Measurements from ENCODE around the gene GALNT4.

The GALNT4 gene

DNA sequence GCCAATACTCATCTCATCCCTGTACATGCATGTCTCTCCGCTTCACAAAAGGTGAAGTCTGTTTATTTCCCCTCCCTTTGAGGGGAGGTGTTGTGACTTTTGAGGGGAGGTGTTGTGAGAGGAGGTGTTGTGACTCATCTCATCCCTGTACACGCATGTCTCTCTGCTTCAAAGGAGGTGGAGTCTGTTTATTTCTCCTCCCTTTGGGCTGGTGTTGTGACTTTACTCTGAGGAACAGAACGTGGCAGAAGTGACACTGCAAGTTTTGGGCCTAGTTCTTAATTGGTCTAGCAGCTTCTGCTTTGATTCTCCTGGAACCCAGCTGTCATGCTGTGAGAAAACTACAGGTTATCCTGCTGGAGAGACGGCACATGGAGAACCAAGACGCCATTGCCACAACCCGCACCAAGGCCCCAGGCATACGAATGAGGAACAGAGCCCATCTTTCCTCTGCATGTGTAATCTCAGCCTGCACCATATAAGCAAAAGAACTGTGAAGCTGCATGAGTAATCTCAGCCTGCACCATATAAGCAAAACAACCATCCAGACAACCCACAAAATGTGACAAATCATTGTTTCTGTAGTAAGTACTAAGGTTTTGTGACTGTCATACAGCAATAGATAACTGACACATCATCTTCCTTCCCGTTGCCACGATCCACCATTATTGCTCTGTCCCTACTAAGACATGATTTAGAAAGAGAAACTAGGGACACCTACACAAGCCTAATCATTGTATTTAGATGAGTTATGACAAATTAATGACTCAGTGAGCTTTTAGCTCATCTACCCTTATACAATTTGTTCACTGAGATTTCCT is 30.0 kb downstream of the GALNT4 start:
- Histone ChIP-seq H3K36me3 (ENCODE audit: control insufficient read depth, low read length) (no peaks in the 10 kb centered on the region; the same call in none of the 2 replicates), H3K9me3 (ENCODE audit: control insufficient read depth, insufficient read depth, low read length) (no peaks in the 10 kb centered on the region), H3K79me2 (ENCODE audit: control insufficient read depth, low read length) (no peaks in the 10 kb centered on the region), H3K27ac (ENCODE audit: low read depth, low read length) (no peak overlapping the region), H3F3A (ENCODE audit: control insufficient read depth, insufficient read depth) (no peaks in the 10 kb centered on the region), H3K4me1 (ENCODE audit: control insufficient read depth, low read length) (no peaks in the 10 kb centered on the region), H3K4me3 (ENCODE audit: low read length) (no peak overlapping the region), H3K27me3 (ENCODE audit: control insufficient read depth, low read length) (no peaks in the 10 kb centered on the region), H3K9me2 (replicated peaks; ENCODE audit: control insufficient read depth, low read length) (no peaks in the 10 kb centered on the region), H3K4me2 (ENCODE audit: low read length) (no peak overlapping the region), H4K20me1 (ENCODE audit: control insufficient read depth, insufficient read depth, low read depth, low read length) (no peaks in the 10 kb centered on the region)
- TF ChIP-seq CTCF (IDR thresholded peaks at IDR 0.05; ENCODE audit: low read depth, low read length, poor library complexity, severe bottlenecking) (no peak), EZH2phosphoT487 (IDR thresholded peaks at IDR 0.05; ENCODE audit: borderline replicate concordance, low read length) (no peak)

GRCh38 chr12:89493670-89494302 is 30.8 kb downstream of the GALNT4 start:
- Histone ChIP-seq H3K9me2 (replicated peaks; ENCODE audit: control insufficient read depth, low read length) (no peaks in the 10 kb centered on the region), H3K9me3 (ENCODE audit: control insufficient read depth, insufficient read depth, low read length) (no peaks in the 10 kb centered on the region), H3K4me1 (ENCODE audit: control insufficient read depth, low read length) (no peaks in the 10 kb centered on the region), H3K36me3 (ENCODE audit: control insufficient read depth, low read length) (peaks cover 6% of the 10 kb centered on the region), H4K20me1 (ENCODE audit: control insufficient read depth, insufficient read depth, low read depth, low read length) (no peaks in the 10 kb centered on the region), H3K27ac (ENCODE audit: low read depth, low read length) (no peak overlapping the region), H3F3A (ENCODE audit: control insufficient read depth, insufficient read depth) (no peaks in the 10 kb centered on the region), H3K79me2 (ENCODE audit: control insufficient read depth, low read length) (no peaks in the 10 kb centered on the region), H3K4me3 (ENCODE audit: low read length) (no peak overlapping the region), H3K4me2 (ENCODE audit: low read length) (no peak overlapping the region), H3K27me3 (ENCODE audit: control insufficient read depth, low read length) (no peaks in the 10 kb centered on the region)
- TF ChIP-seq EZH2phosphoT487 (IDR thresholded peaks at IDR 0.05; ENCODE audit: borderline replicate concordance, low read length): no peak
- no peak for TF ChIP-seq CTCF (IDR thresholded peaks at IDR 0.05; ENCODE audit: low read depth, low read length, poor library complexity, severe bottlenecking)

GRCh38 chr12:89492883-89493282 is 31.7 kb downstream of the GALNT4 start:
- Histone ChIP-seq H3K27ac (ENCODE audit: low read depth, low read length) (no peak overlapping the region), H3K4me1 (ENCODE audit: control insufficient read depth, low read length) (no peaks in the 10 kb centered on the region), H3K79me2 (ENCODE audit: control insufficient read depth, low read length) (no peaks in the 10 kb centered on the region), H3K9me3 (ENCODE audit: control insufficient read depth, insufficient read depth, low read length) (no peaks in the 10 kb centered on the region), H3K4me2 (ENCODE audit: low read length) (no peak overlapping the region), H4K20me1 (ENCODE audit: control insufficient read depth, insufficient read depth, low read depth, low read length) (no peaks in the 10 kb centered on the region), H3K27me3 (ENCODE audit: control insufficient read depth, low read length) (no peaks in the 10 kb centered on the region), H3K9me2 (replicated peaks; ENCODE audit: control insufficient read depth, low read length) (no peaks in the 10 kb centered on the region), H3K36me3 (ENCODE audit: control insufficient read depth, low read length) (peaks cover 6% of the 10 kb centered on the region), H3K4me3 (ENCODE audit: low read length) (no peak overlapping the region), H3F3A (ENCODE audit: control insufficient read depth, insufficient read depth) (no peaks in the 10 kb centered on the region)
- no peak for TF ChIP-seq EZH2phosphoT487 (IDR thresholded peaks at IDR 0.05; ENCODE audit: borderline replicate concordance, low read length)

DNA sequence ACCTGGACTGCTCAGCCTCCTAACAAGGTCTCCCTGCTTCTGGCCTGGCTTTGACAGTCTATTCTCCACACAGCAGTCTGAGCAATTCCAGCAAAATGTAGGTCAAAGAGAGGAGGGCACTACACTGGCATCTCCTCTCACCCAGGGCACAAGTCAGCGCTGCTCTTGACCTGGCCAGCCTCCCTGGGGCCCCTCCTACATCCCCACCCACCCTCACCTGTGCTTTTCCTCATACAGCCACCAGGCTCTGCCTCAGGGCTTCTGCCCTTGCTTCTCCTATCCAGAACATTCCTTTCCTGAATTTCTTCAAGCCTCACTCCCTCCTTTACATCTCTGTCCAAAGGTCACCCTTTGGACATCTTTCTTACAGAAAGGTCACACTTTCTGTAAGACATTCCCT is 33.7 kb downstream of the GALNT4 start:
- Histone ChIP-seq H3K27me3 (ENCODE audit: control insufficient read depth, low read length) (no peaks in the 10 kb centered on the region), H3K27ac (ENCODE audit: low read depth, low read length) (no peak overlapping the region), H3F3A (ENCODE audit: control insufficient read depth, insufficient read depth) (no peaks in the 10 kb centered on the region), H3K4me2 (ENCODE audit: low read length) (no peak overlapping the region), H4K20me1 (ENCODE audit: control insufficient read depth, insufficient read depth, low read depth, low read length) (no peaks in the 10 kb centered on the region), H3K9me3 (ENCODE audit: control insufficient read depth, insufficient read depth, low read length) (no peaks in the 10 kb centered on the region), H3K36me3 (ENCODE audit: control insufficient read depth, low read length) (peaks cover 6% of the 10 kb centered on the region; the same call in 1 of the 2 replicates), H3K4me1 (ENCODE audit: control insufficient read depth, low read length) (no peaks in the 10 kb centered on the region), H3K4me3 (ENCODE audit: low read length) (no peak overlapping the region), H3K79me2 (ENCODE audit: control insufficient read depth, low read length) (no peaks in the 10 kb centered on the region), H3K9me2 (replicated peaks; ENCODE audit: control insufficient read depth, low read length) (no peaks in the 10 kb centered on the region)
- TF ChIP-seq CTCF (IDR thresholded peaks at IDR 0.05; ENCODE audit: low read depth, low read length, poor library complexity, severe bottlenecking): no peak
- no peak for TF ChIP-seq EZH2phosphoT487 (IDR thresholded peaks at IDR 0.05; ENCODE audit: borderline replicate concordance, low read length)
